Measurements from ENCODE around the gene TTLL9. TPM values are rescaled to one million over a fixed set of nuclear protein-coding genes. Genes with fewer than 3 reads are reported as not detected.

Gene TTLL9
- total and polyA plus RNA-seq, 2 of the 13 experiments (the other 11 are each of a cell fraction or from before 2014, with no cell fraction given): not detected

- TF ChIP-seq ZNF703 (CRISPR knock-in tag; IDR thresholded peaks at IDR 0.05; ENCODE audit: borderline replicate concordance) (no peak), ZNF563 (CRISPR knock-in tag; IDR thresholded peaks at IDR 0.05) (peak; percentile 71), ELF3 (CRISPR knock-in tag; IDR thresholded peaks at IDR 0.05) (peak; percentile 72), SRSF1 (optimal IDR thresholded peaks at IDR 0.05; ENCODE audit: low read depth, low read length) (no peak), SAP130 (CRISPR knock-in tag; IDR thresholded peaks at IDR 0.05; ENCODE audit: low read depth) (peak; percentile 94), HOXA3 (CRISPR knock-in tag; IDR thresholded peaks at IDR 0.05) (peak; percentile 86), GATA4 (IDR thresholded peaks at IDR 0.05; ENCODE audit: borderline replicate concordance, low read depth) (no peak), CENPX (CRISPR knock-in tag; IDR thresholded peaks at IDR 0.05) (no peak), ZNF850 (CRISPR knock-in tag; conservative IDR thresholded peaks at IDR 0.05) (no peak), ZNF691 (CRISPR knock-in tag; IDR thresholded peaks at IDR 0.05; ENCODE audit: borderline replicate concordance, low read depth) (peak; percentile 84; the same call in 1 of the 2 replicates), NCOA1 (CRISPR knock-in tag; IDR thresholded peaks at IDR 0.05) (no peak), ELF4 (CRISPR knock-in tag; IDR thresholded peaks at IDR 0.05; ENCODE audit: borderline replicate concordance) (no peak; the same call in 1 of the 2 replicates), ZNF484 (CRISPR knock-in tag; IDR thresholded peaks at IDR 0.05; ENCODE audit: borderline replicate concordance, low read depth) (no peak; the same call in 1 of the 2 replicates), ZMYM2 (CRISPR knock-in tag; IDR thresholded peaks at IDR 0.05) (peak; percentile 92), ZNF672 (CRISPR knock-in tag; IDR thresholded peaks at IDR 0.05) (no peak)
- TF ChIP-seq, protein P1, sequence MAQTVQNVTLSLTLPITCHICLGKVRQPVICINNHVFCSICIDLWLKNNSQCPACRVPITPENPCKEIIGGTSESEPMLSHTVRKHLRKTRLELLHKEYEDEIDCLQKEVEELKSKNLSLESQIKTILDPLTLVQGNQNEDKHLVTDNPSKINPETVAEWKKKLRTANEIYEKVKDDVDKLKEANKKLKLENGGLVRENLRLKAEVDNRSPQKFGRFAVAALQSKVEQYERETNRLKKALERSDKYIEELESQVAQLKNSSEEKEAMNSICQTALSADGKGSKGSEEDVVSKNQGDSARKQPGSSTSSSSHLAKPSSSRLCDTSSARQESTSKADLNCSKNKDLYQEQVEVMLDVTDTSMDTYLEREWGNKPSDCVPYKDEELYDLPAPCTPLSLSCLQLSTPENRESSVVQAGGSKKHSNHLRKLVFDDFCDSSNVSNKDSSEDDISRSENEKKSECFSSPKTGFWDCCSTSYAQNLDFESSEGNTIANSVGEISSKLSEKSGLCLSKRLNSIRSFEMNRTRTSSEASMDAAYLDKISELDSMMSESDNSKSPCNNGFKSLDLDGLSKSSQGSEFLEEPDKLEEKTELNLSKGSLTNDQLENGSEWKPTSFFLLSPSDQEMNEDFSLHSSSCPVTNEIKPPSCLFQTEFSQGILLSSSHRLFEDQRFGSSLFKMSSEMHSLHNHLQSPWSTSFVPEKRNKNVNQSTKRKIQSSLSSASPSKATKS (CRISPR knock-in tag; IDR thresholded peaks at IDR 0.05): no peak
- TF ChIP-seq, protein P2, sequence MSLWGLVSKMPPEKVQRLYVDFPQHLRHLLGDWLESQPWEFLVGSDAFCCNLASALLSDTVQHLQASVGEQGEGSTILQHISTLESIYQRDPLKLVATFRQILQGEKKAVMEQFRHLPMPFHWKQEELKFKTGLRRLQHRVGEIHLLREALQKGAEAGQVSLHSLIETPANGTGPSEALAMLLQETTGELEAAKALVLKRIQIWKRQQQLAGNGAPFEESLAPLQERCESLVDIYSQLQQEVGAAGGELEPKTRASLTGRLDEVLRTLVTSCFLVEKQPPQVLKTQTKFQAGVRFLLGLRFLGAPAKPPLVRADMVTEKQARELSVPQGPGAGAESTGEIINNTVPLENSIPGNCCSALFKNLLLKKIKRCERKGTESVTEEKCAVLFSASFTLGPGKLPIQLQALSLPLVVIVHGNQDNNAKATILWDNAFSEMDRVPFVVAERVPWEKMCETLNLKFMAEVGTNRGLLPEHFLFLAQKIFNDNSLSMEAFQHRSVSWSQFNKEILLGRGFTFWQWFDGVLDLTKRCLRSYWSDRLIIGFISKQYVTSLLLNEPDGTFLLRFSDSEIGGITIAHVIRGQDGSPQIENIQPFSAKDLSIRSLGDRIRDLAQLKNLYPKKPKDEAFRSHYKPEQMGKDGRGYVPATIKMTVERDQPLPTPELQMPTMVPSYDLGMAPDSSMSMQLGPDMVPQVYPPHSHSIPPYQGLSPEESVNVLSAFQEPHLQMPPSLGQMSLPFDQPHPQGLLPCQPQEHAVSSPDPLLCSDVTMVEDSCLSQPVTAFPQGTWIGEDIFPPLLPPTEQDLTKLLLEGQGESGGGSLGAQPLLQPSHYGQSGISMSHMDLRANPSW (CRISPR knock-in tag; IDR thresholded peaks at IDR 0.05; ENCODE audit: borderline replicate concordance): 0 out of 2 replicates have a peak, but pooled peaks have one; percentile 77
Measured at GRCh38 chr20:31951530-31952453, 81.4 kb downstream of the TTLL9 start, which contains the start of gene PDRG1 (continued).

All from HepG2 (cell line).